Astrocyte (in vitro differentiated cells and primary cell): ENCODE data around the gene COG5.

ENCODE experiments used
- CTCF ChIP-seq: IDR thresholded peaks from 2 replicates; pipeline ENCODE4 v1.5.1; 2011; ENCODE audit warnings: low read depth, mild to moderate bottlenecking, inconsistent platforms, low read length, moderate library complexity; ENCODE audit not compliant: insufficient read depth
- EZH2 ChIP-seq: IDR thresholded peaks from 2 replicates; pipeline ENCODE4 v1.6.1; 2012; ENCODE audit warnings: mild to moderate bottlenecking, low read length, inconsistent platforms; ENCODE audit not compliant: insufficient read depth

- TF ChIP-seq CTCF, result no peak
- no peak for TF ChIP-seq EZH2
Observed at GRCh38 chr7:107479303-107479702, 84.4 kb downstream of the COG5 start.
